Esophagus muscularis mucosa (tissue), 4 donors: ENCODE results near the gene SLC6A9. TPM values are rescaled to one million over a fixed set of nuclear protein-coding genes. Genes with fewer than 3 reads are reported as not detected.

Source experiments
- DNase-seq: peaks from one replicate; pipeline ENCODE4 v3.0.0-alpha.2; 2017; ENCODE audit errors: extremely low spot score
- H3K27ac ChIP-seq, 4 donors: fragments of 200-600 bp; sonication (generic); replicated peaks in 1 of 4; 1 replicate in 3 of 4; 2 replicates in 1 of 4; pipeline ENCODE4 v1.5.1; 2016 to 2019; ENCODE audit warnings: mild to moderate bottlenecking in 1 of 4
- H3K27me3 ChIP-seq, 4 donors: fragments of 200-600 bp; sonication (generic); one replicate each; pipeline versions ENCODE4 v1.5.1 to v1.6.0; 2016 to 2019
- H3K36me3 ChIP-seq, 4 donors: fragments of 200-600 bp; sonication (generic); one replicate each; pipeline ENCODE4 v1.5.1; 2016 to 2019
- H3K4me1 ChIP-seq, 4 donors: fragments of 200-600 bp; sonication (generic); one replicate each; pipeline ENCODE4 v1.5.1; 2016 to 2019
- H3K4me3 ChIP-seq, 4 donors: fragments of 200-600 bp; sonication (generic); 1 replicate in 2 of 4; 2 replicates in 2 of 4; pipeline ENCODE4 v1.5.1; 2016 to 2019; ENCODE audit warnings: mild to moderate bottlenecking in 4 of 4, moderate library complexity in 1 of 4
- H3K9me3 ChIP-seq, 4 donors: fragments of 200-600 bp; sonication (generic); 1 replicate in 3 of 4; 2 replicates in 1 of 4; pipeline ENCODE4 v1.5.1; 2016 to 2019
- EP300 ChIP-seq: sonication (generic); formaldehyde crosslinking; IDR thresholded peaks from one replicate; pipeline ENCODE4 v1.6.1; 2017; ENCODE audit warnings: antibody characterized with exemption
- POLR2A ChIP-seq: fragments of 450-650 bp; IDR thresholded peaks from one replicate; pipeline ENCODE4 v1.6.1; 2017; ENCODE audit warnings: antibody characterized with exemption, moderate library complexity, mild to moderate bottlenecking, low read depth
- POLR2AphosphoS5 ChIP-seq, 2 donors: sonication (generic); formaldehyde crosslinking; IDR thresholded peaks; one replicate each; pipeline ENCODE4 v1.6.1; 2017; ENCODE audit warnings: antibody characterized with exemption in 2 of 2
- WGBS: methylation state at CpG from one replicate; pipeline ENCODE4 v1.1.5; 2018; 5-methylcytosine and 5-hydroxymethylcytosine counted together
- intact Hi-C: fragments of 100-400 bp; cut with DNase I; formaldehyde crosslinking; loops from one replicate; pipeline ENCODE4 v1.15.1; 2023
- total RNA-seq, 4 donors: library from RNA; depleted of rRNA; stranded (reverse); fragments of >200 nt; gene quantifications; one replicate each; pipeline versions ENCODE4 v1.1.0 to v1.2.1, GENCODE V29; 2016
- TF ChIP-seq, protein P1 (sequence below), 3 experiments: fragments of 200-600 bp in 2 of 3; fragments of 450-650 bp in 1 of 3; sonication (generic) in 2 of 3; IDR thresholded peaks; one replicate each; pipeline ENCODE4 v1.5.1; 2017 to 2019; ENCODE audit warnings: antibody characterized with exemption in 3 of 3, mild to moderate bottlenecking in 2 of 3, moderate library complexity in 1 of 3

SLC6A9 gene
- total RNA-seq, 4 donors from 2014 or later = 5.2 to 17.9 (median 7.8) TPM

DNA sequence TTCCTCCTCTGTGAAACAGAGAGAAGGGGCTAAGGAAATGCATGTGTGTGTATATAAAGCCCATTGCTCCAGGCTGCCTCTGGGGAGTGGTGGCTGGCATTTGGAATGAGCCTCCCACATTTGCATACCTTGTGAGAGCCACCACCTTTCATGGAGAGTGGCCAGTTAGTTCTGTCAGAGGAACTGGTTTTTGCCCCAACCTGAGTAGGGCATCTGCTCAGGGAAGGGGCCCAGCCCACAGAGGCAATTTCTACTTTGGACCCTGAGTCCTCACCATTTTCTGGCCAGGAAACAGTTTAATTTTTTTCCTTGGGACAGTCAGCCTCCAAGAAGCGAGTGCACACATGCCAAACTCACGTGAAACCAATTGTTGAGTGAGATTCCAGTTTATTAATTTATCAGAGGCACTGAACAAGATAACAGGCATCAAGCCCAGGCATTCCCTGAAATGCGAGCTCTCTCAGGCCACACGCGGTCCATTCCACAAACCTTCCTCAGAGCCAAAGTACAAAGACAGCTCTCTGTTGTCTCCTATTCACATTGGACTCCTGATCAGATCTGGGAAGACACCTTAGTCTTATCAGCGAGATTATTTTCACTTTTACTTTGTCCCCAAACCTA is 1.0 kb upstream of the SLC6A9 start:
- H3K4me1 ChIP-seq = peaks cover 27 to 79% (median 65%) of the 10 kb centered on the region in 4 donors
- no peaks in the 10 kb centered on the region for H3K9me3 ChIP-seq
- intact Hi-C loops = loop anchor here (5.0 to 10.0 kb wide), 2 partner anchors 40 to 267 kb away; partner anchors contain the start of gene CCDC24
- TF ChIP-seq EP300 = no peak
- TF ChIP-seq POLR2A = no peak
- TF ChIP-seq, protein P1, sequence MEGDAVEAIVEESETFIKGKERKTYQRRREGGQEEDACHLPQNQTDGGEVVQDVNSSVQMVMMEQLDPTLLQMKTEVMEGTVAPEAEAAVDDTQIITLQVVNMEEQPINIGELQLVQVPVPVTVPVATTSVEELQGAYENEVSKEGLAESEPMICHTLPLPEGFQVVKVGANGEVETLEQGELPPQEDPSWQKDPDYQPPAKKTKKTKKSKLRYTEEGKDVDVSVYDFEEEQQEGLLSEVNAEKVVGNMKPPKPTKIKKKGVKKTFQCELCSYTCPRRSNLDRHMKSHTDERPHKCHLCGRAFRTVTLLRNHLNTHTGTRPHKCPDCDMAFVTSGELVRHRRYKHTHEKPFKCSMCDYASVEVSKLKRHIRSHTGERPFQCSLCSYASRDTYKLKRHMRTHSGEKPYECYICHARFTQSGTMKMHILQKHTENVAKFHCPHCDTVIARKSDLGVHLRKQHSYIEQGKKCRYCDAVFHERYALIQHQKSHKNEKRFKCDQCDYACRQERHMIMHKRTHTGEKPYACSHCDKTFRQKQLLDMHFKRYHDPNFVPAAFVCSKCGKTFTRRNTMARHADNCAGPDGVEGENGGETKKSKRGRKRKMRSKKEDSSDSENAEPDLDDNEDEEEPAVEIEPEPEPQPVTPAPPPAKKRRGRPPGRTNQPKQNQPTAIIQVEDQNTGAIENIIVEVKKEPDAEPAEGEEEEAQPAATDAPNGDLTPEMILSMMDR (IDR thresholded peaks at IDR 0.05) = no peak
- no peak for TF ChIP-seq POLR2AphosphoS5 (IDR thresholded peaks at IDR 0.05)
- H3K27ac ChIP-seq = peak overlapping the region; percentile 86 to 90 (median 88)
- no peak for DNase-seq
- 63% methylated on average over 5 of the region's 6 CpGs for WGBS
- no peaks in the 10 kb centered on the region for H3K36me3 ChIP-seq
- H3K4me3 ChIP-seq = no peak overlapping the region
- H3K27me3 ChIP-seq = no peaks in the 10 kb centered on the region

DNA sequence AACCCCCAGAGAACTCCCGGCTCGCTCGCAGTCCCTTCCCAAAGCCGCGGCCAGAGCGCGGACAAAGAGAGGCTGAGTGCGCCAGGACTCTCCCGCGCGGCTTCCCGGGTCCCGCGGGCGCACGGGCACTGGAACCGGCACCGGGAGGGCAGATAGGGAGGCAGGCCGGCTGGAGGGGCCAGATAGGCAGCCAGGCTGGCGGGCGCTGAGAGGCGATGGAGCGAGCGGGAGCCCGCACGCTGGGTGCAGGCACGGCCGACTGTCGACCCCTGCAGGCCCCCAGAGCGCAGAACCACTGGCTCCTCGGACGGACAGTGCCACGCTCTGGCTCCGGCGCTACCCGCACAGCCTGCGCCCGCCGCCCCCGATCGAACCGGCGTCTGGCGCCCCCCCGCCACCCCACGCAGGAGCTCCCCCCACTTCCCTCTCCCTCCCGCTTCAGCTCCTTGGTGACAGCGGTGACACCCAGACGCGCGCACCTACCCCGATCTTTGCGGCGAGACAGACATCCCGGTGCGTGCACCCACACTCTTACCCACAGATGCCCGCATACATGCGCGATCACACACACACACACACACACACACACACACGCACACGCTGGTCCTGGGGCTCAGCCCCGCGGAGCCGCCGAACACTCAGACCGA is 534 bp downstream of the SLC6A9 start:
- Histone ChIP-seq H3K36me3 (peaks cover 0 to 4% (median 0%) of the 10 kb centered on the region in 4 donors), H3K27me3 (no peaks in the 10 kb centered on the region), H3K9me3 (no peaks in the 10 kb centered on the region), H3K27ac (peak overlapping the region; percentile 86 to 90 (median 88)), H3K4me3 (peak overlapping the region; percentile 67 to 86 (median 80)), H3K4me1 (peaks cover 14 to 64% (median 50%) of the 10 kb centered on the region in 4 donors)
- TF ChIP-seq POLR2A (no peak), EP300 (no peak), POLR2AphosphoS5 (IDR thresholded peaks at IDR 0.05) (no peak)
- TF ChIP-seq, protein P1 (IDR thresholded peaks at IDR 0.05) = peak in 1 of 3 experiments; percentile 22
- DNase-seq = no peak
- WGBS = 0% methylated on average over 14 of the region's 66 CpGs
- intact Hi-C loops = loop anchor here (5.0 to 10.0 kb wide), 2 partner anchors 38 to 266 kb away; partner anchors contain the start of gene CCDC24

DNA sequence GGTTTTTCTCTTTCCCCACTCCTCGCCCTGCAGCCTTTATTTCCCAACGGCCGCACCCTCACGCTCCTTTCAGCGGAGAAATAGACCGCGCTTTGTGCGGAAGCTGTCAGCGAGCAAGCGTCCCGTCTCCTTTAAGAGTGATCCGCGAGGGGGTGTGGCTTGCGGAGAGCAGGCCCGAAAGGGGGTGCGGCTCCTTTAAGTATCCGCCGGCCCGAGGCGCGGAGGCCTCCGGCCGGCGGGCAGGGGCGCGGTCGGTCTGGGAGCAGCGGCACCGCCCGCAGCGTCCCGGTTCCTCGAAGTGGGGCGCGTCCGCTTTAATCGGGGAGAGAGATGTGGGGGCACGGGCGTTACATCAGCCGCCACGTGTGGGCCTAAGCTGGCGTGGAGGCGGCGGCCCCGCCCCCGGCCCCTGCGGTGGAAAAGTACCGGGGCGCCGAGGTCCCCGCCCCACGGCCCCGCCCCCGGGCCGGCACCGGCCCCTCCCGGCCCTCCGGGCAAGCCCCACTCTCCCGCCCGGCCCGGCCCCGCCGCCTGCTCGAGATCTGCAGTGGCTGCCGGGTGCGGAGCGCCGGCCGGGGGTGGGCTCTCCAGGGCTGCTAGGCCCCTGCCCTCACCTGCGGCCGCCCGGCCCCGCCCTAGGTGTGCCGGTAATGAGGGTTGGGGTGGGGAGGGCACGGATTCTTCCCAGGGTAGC is 1.2 kb downstream of the SLC6A9 start:
- Histone ChIP-seq H3K36me3 (peaks cover 0 to 5% (median 0%) of the 10 kb centered on the region in 4 donors), H3K4me3 (peak overlapping the region; percentile 67 to 86 (median 80)), H3K27ac (peak overlapping the region; percentile 86 to 90 (median 88)), H3K4me1 (peaks cover 7 to 57% (median 44%) of the 10 kb centered on the region in 4 donors), H3K27me3 (no peaks in the 10 kb centered on the region), H3K9me3 (no peaks in the 10 kb centered on the region)
- TF ChIP-seq POLR2A (no peak), POLR2AphosphoS5 (IDR thresholded peaks at IDR 0.05) (peak; percentile 62 to 72)
- TF ChIP-seq, protein P1 (IDR thresholded peaks at IDR 0.05) = peak in 1 of 3 experiments; percentile 23
- 0% methylated on average over 19 of the region's 75 CpGs for WGBS
- peak; percentile 96 for DNase-seq
- intact Hi-C loops = loop anchor here (5.0 to 10.0 kb wide), 2 partner anchors 38 to 265 kb away; partner anchors contain the start of gene CCDC24

DNA sequence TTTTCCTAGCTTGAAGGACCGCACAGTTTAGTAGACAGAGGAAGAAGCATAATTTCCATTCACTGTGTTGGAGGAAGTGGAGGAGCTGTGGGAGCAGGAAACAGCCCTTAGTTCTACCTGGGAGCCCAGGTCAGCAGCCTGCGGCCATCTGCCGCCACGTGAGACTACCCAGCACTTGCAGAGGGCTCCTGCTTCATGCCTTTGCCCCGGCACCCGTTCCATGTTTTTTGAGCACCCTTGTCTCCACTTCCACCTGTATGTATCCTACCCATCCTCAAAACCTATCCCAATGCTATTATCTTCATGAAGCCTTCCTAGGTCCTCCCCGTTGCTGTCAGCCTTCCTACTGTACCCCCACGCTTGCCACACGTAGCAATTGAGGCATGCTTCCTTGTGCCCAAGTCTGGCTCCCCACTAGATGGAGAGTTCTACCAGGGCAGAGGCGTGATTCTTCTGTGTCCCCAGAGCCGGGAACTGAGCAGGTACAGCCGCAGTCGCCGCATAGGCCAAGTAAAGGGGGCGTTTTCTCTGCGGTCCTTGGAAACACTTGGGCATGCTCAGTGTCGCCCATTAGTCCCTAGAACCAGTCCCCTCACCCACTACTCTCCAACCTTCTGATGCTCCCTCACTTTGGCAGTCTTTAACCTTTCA is 1.9 kb downstream of the SLC6A9 start:
- 28% methylated on average over 17 of the region's 17 CpGs for WGBS
- no peak for DNase-seq
- intact Hi-C loops = no loop called here
- Histone ChIP-seq H3K4me3 (peak overlapping the region; percentile 67 to 86 (median 80)), H3K36me3 (peaks cover 0 to 5% (median 0%) of the 10 kb centered on the region in 4 donors), H3K9me3 (no peaks in the 10 kb centered on the region), H3K27me3 (no peaks in the 10 kb centered on the region), H3K4me1 (peaks cover 6 to 51% (median 38%) of the 10 kb centered on the region in 4 donors), H3K27ac (peak overlapping the region; percentile 86 to 90 (median 88))
- TF ChIP-seq, protein P1 (IDR thresholded peaks at IDR 0.05) = no peak
- TF ChIP-seq EP300 (no peak), POLR2A (no peak), POLR2AphosphoS5 (IDR thresholded peaks at IDR 0.05) (no peak)
